Ishikawa (cell line): ENCODE results near the gene ANKFN1.

Experiments
- CEBPB ChIP-seq: IDR thresholded peaks from 2 replicates; pipeline ENCODE4 v1.6.1; 2012
- CREB1 ChIP-seq: IDR thresholded peaks from 2 replicates; pipeline ENCODE4 v1.6.1; 2012; ENCODE audit warnings: low read depth
- EGR1 ChIP-seq: IDR thresholded peaks from 2 replicates; pipeline ENCODE4 v1.6.1; 2012
- EP300 ChIP-seq: IDR thresholded peaks from 2 replicates; pipeline ENCODE4 v1.6.1; 2012; ENCODE audit warnings: borderline replicate concordance
- FOXM1 ChIP-seq: IDR thresholded peaks from 2 replicates; pipeline ENCODE4 v1.6.1; 2012; ENCODE audit warnings: low read depth, borderline replicate concordance
- MAX ChIP-seq: IDR thresholded peaks from 2 replicates; pipeline ENCODE4 v1.6.1; 2012
- NFIC ChIP-seq: IDR thresholded peaks from 2 replicates; pipeline ENCODE4 v1.6.1; 2012
- RAD21 ChIP-seq: IDR thresholded peaks from 2 replicates; pipeline ENCODE4 v1.6.1; 2012; ENCODE audit warnings: low read depth
- REST ChIP-seq: IDR thresholded peaks from 2 replicates; pipeline ENCODE4 v1.6.1; 2012; ENCODE audit warnings: low read depth, mild to moderate bottlenecking
- TAF1 ChIP-seq: IDR thresholded peaks from 2 replicates; pipeline ENCODE4 v1.6.1; 2012; ENCODE audit warnings: low read depth, mild to moderate bottlenecking
- TCF12 ChIP-seq: IDR thresholded peaks from 2 replicates; pipeline ENCODE4 v1.6.1; 2012; ENCODE audit warnings: low read depth
- TEAD4 ChIP-seq: IDR thresholded peaks from 2 replicates; pipeline ENCODE4 v1.6.1; 2012
- USF1 ChIP-seq: IDR thresholded peaks from 2 replicates; pipeline ENCODE4 v1.6.1; 2012
- YY1 ChIP-seq: IDR thresholded peaks from 2 replicates; pipeline ENCODE4 v1.6.1; 2012; ENCODE audit warnings: low read depth
- ZBTB7A ChIP-seq: IDR thresholded peaks from 2 replicates; pipeline ENCODE4 v1.6.1; 2012; ENCODE audit warnings: low read depth

Gene ANKFN1

GRCh38 chr17:56257075-56257474 is 103.8 kb downstream of the ANKFN1 start:
- no peak for TF ChIP-seq TCF12

GRCh38 chr17:56260376-56261002 is 107.2 kb downstream of the ANKFN1 start:
- TF ChIP-seq EP300 (no peak), CREB1 (no peak), TCF12 (no peak), TEAD4 (no peak), USF1 (no peak), ZBTB7A (no peak), EGR1 (no peak), REST (no peak), FOXM1 (no peak), NFIC (no peak), TAF1 (no peak), YY1 (no peak), CEBPB (no peak), MAX (no peak), RAD21 (no peak)

GRCh38 chr17:56262803-56263202 is 109.5 kb downstream of the ANKFN1 start:
- TF ChIP-seq TAF1 (no peak), EP300 (no peak), ZBTB7A (no peak), USF1 (no peak), FOXM1 (no peak), YY1 (no peak), CREB1 (no peak), MAX (no peak), NFIC (no peak), REST (no peak), RAD21 (no peak), EGR1 (no peak), TEAD4 (no peak), TCF12 (no peak), CEBPB (no peak)

- TF ChIP-seq MAX: no peak
Observed at GRCh38 chr17:56269556-56270389, 116.5 kb downstream of the ANKFN1 start.

GRCh38 chr17:56274491-56274890 is 121.2 kb downstream of the ANKFN1 start:
- TF ChIP-seq TCF12 (no peak), EGR1 (no peak), MAX (no peak), TAF1 (no peak), EP300 (no peak), NFIC (no peak), TEAD4 (no peak), ZBTB7A (no peak), FOXM1 (no peak), REST (no peak), YY1 (no peak), RAD21 (no peak), CEBPB (no peak), USF1 (no peak), CREB1 (no peak)
